Memory B cell (primary cell): ENCODE results near the gene RHBDF2.

Source experiments
- ATAC-seq: fragments of 150-1000 bp; cut with Tn5 transposase; 2 replicates; pipeline ENCODE4 v1.10.0; 2021; ENCODE audit warnings: low read depth, mild to moderate bottlenecking, moderate library complexity
- DNase-seq, 2 donors: peaks; one replicate each; pipeline ENCODE4 v3.0.0; 2022; ENCODE audit warnings: low spot score in 2 of 2
- H3K27ac Mint-ChIP-seq: one replicate; pipeline ENCODE4 v1.8.0; 2022; ENCODE audit warnings: mild to moderate bottlenecking, moderate library complexity, mixed read lengths
- H3K27me3 Mint-ChIP-seq: one replicate; pipeline ENCODE4 v1.8.0; 2022; ENCODE audit warnings: mixed read lengths
- H3K36me3 Mint-ChIP-seq: one replicate; pipeline ENCODE4 v1.8.0; 2022; ENCODE audit warnings: mild to moderate bottlenecking, mixed read lengths
- H3K4me1 Mint-ChIP-seq: one replicate; pipeline ENCODE4 v1.8.0; 2022; ENCODE audit warnings: mixed read lengths
- H3K4me3 Mint-ChIP-seq: one replicate; pipeline ENCODE4 v1.8.0; 2022; ENCODE audit warnings: mild to moderate bottlenecking, moderate library complexity, mixed read lengths
- H3K9me3 Mint-ChIP-seq: one replicate; pipeline ENCODE4 v1.8.0; 2022; ENCODE audit warnings: mixed read lengths

RHBDF2 gene

GRCh38 chr17:76493505-76494167 is 7.6 kb downstream of the RHBDF2 start:
- Mint-ChIP-seq H3K27me3 (no peaks in the 10 kb centered on the region), H3K4me1 (peaks cover 68% of the 10 kb centered on the region)

GRCh38 chr17:76492989-76493501 is 8.2 kb downstream of the RHBDF2 start:
- peaks cover 1% of the 10 kb centered on the region for H3K36me3 Mint-ChIP-seq
- H3K4me3 Mint-ChIP-seq, result peak overlapping the region; percentile 97
- no peaks in the 10 kb centered on the region for H3K27me3 Mint-ChIP-seq
- no peaks in the 10 kb centered on the region for H3K9me3 Mint-ChIP-seq
- peak; percentile 74 for ATAC-seq
- H3K4me1 Mint-ChIP-seq, result peaks cover 62% of the 10 kb centered on the region
- peak; percentile 51 to 58 for DNase-seq
- peak overlapping the region; percentile 97 for H3K27ac Mint-ChIP-seq

More at GRCh38 chr17:76493505-76494167, 7.6 kb downstream of the RHBDF2 start:
- Mint-ChIP-seq H3K9me3 (no peaks in the 10 kb centered on the region), H3K36me3 (peaks cover 1% of the 10 kb centered on the region), H3K27ac (peak overlapping the region; percentile 97), H3K4me3 (peak overlapping the region; percentile 97)
- no peak for DNase-seq
- ATAC-seq, result peak; percentile 18

GRCh38 chr17:76492123-76492988 is 8.9 kb downstream of the RHBDF2 start:
- Mint-ChIP-seq H3K9me3 (no peaks in the 10 kb centered on the region), H3K27me3 (no peaks in the 10 kb centered on the region), H3K36me3 (peaks cover 8% of the 10 kb centered on the region), H3K4me3 (peak overlapping the region; percentile 97), H3K27ac (peak overlapping the region; percentile 97), H3K4me1 (peaks cover 57% of the 10 kb centered on the region)
- no peak for DNase-seq
- peak; percentile 45 for ATAC-seq

GRCh38 chr17:76491271-76492122 is 9.7 kb downstream of the RHBDF2 start:
- no peak for DNase-seq
- H3K4me3 Mint-ChIP-seq, result peak overlapping the region; percentile 97

GRCh38 chr17:76490112-76490710 is 11.0 kb downstream of the RHBDF2 start:
- Mint-ChIP-seq H3K27me3 (no peaks in the 10 kb centered on the region), H3K4me1 (peaks cover 51% of the 10 kb centered on the region), H3K9me3 (no peaks in the 10 kb centered on the region), H3K4me3 (peak overlapping the region; percentile 62), H3K36me3 (peaks cover 8% of the 10 kb centered on the region), H3K27ac (peak overlapping the region; percentile 86)
- DNase-seq (no peak), ATAC-seq (no peak)

More at GRCh38 chr17:76491271-76492122, 9.7 kb downstream of the RHBDF2 start:
- Mint-ChIP-seq H3K9me3 (no peaks in the 10 kb centered on the region), H3K36me3 (peaks cover 8% of the 10 kb centered on the region), H3K27ac (peak overlapping the region; percentile 97), H3K27me3 (no peaks in the 10 kb centered on the region), H3K4me1 (peaks cover 52% of the 10 kb centered on the region)
- ATAC-seq, result no peak

- Mint-ChIP-seq H3K36me3 (peaks cover 13% of the 10 kb centered on the region), H3K27ac (no peak overlapping the region), H3K4me1 (peaks cover 50% of the 10 kb centered on the region), H3K4me3 (peak overlapping the region; percentile 27), H3K9me3 (no peaks in the 10 kb centered on the region), H3K27me3 (no peaks in the 10 kb centered on the region)
- DNase-seq (no peak), ATAC-seq (no peak)
Observed at GRCh38 chr17:76487451-76488192, 13.6 kb downstream of the RHBDF2 start.

- ATAC-seq, result no peak
- no peak for DNase-seq
- Mint-ChIP-seq H3K9me3 (no peaks in the 10 kb centered on the region), H3K4me1 (peaks cover 38% of the 10 kb centered on the region), H3K4me3 (peak overlapping the region; percentile 30), H3K27me3 (no peaks in the 10 kb centered on the region), H3K36me3 (peaks cover 15% of the 10 kb centered on the region), H3K27ac (peak overlapping the region; percentile 59)
Observed at GRCh38 chr17:76485569-76485968, 15.7 kb downstream of the RHBDF2 start.

- H3K36me3 Mint-ChIP-seq, result peaks cover 18% of the 10 kb centered on the region
- peak overlapping the region; percentile 56 for H3K27ac Mint-ChIP-seq
- H3K27me3 Mint-ChIP-seq, result no peaks in the 10 kb centered on the region
- no peaks in the 10 kb centered on the region for H3K9me3 Mint-ChIP-seq
- H3K4me1 Mint-ChIP-seq, result peaks cover 39% of the 10 kb centered on the region
- peak overlapping the region; percentile 66 for H3K4me3 Mint-ChIP-seq
- DNase-seq (no peak), ATAC-seq (no peak)
Observed at GRCh38 chr17:76484228-76484725, 16.9 kb downstream of the RHBDF2 start.

- H3K36me3 Mint-ChIP-seq, result peaks cover 20% of the 10 kb centered on the region
- H3K27ac Mint-ChIP-seq, result peak overlapping the region; percentile 95
- H3K9me3 Mint-ChIP-seq, result no peaks in the 10 kb centered on the region
- H3K4me3 Mint-ChIP-seq, result peak overlapping the region; percentile 85
- H3K4me1 Mint-ChIP-seq, result peaks cover 43% of the 10 kb centered on the region
- ATAC-seq, result peak; percentile 68
- no peaks in the 10 kb centered on the region for H3K27me3 Mint-ChIP-seq
- peak; percentile 58 to 62 for DNase-seq
Observed at GRCh38 chr17:76481071-76481655, 20.1 kb downstream of the RHBDF2 start.

- Mint-ChIP-seq H3K36me3 (peaks cover 22% of the 10 kb centered on the region), H3K4me1 (peaks cover 38% of the 10 kb centered on the region)
- peak; percentile 14 for ATAC-seq
Observed at GRCh38 chr17:76480632-76481031, 20.6 kb downstream of the RHBDF2 start.

GRCh38 chr17:76479515-76480060 is 21.6 kb downstream of the RHBDF2 start:
- DNase-seq, result no peak
- peaks cover 33% of the 10 kb centered on the region for H3K4me1 Mint-ChIP-seq
- peak; percentile 8 for ATAC-seq
- peak overlapping the region; percentile 63 for H3K4me3 Mint-ChIP-seq
- H3K9me3 Mint-ChIP-seq, result no peaks in the 10 kb centered on the region
- peaks cover 25% of the 10 kb centered on the region for H3K36me3 Mint-ChIP-seq
- no peak overlapping the region for H3K27ac Mint-ChIP-seq
- H3K27me3 Mint-ChIP-seq, result no peaks in the 10 kb centered on the region

More at GRCh38 chr17:76480632-76481031, 20.6 kb downstream of the RHBDF2 start:
- H3K27me3 Mint-ChIP-seq, result no peaks in the 10 kb centered on the region
- DNase-seq, result no peak
- H3K27ac Mint-ChIP-seq, result peak overlapping the region; percentile 95
- peak overlapping the region; percentile 85 for H3K4me3 Mint-ChIP-seq
- no peaks in the 10 kb centered on the region for H3K9me3 Mint-ChIP-seq
